HG02759 (cell line): Measurements from ENCODE around the gene TCF25.

Source experiments
- ATAC-seq: cut with Tn5 transposase; IDR thresholded peaks from one replicate; pipeline ENCODE4 v1.9.1; 2021; ENCODE audit warnings: mild to moderate bottlenecking, moderate library complexity; ENCODE audit not compliant: unreplicated experiment

The TCF25 gene

GRCh38 chr16:89843409-89844350 is 29.7 kb upstream of the TCF25 start:
- ATAC-seq: no peak

- no peak for ATAC-seq
These were observed 28.6 kb upstream of the TCF25 start for GRCh38 chr16:89844739-89845339.

- ATAC-seq: no peak
These were observed 28.0 kb upstream of the TCF25 start for GRCh38 chr16:89845417-89845816.

GRCh38 chr16:89847051-89847939 is 26.1 kb upstream of the TCF25 start:
- no peak for ATAC-seq

GRCh38 chr16:89847940-89848297 is 25.5 kb upstream of the TCF25 start:
- no peak for ATAC-seq

GRCh38 chr16:89848974-89849373 is 24.4 kb upstream of the TCF25 start:
- ATAC-seq: no peak

GRCh38 chr16:89853306-89853993 is 19.9 kb upstream of the TCF25 start:
- ATAC-seq: no peak

GRCh38 chr16:89855301-89855945 is 18.0 kb upstream of the TCF25 start:
- no peak for ATAC-seq

- no peak for ATAC-seq
These were observed 17.4 kb upstream of the TCF25 start for GRCh38 chr16:89855986-89856385.

GRCh38 chr16:89858973-89859614 is 14.3 kb upstream of the TCF25 start:
- no peak for ATAC-seq

- ATAC-seq: no peak
These were observed 13.8 kb upstream of the TCF25 start for GRCh38 chr16:89859615-89860007.

- peak; percentile 47 for ATAC-seq
These were observed 12.6 kb upstream of the TCF25 start for GRCh38 chr16:89860747-89861304.

GRCh38 chr16:89861648-89862047 is 11.7 kb upstream of the TCF25 start:
- no peak for ATAC-seq

- ATAC-seq: no peak
These were observed 10.7 kb upstream of the TCF25 start for GRCh38 chr16:89862732-89863131.

- peak; percentile 54 for ATAC-seq
These were observed 9.5 kb upstream of the TCF25 start for GRCh38 chr16:89863741-89864526.

GRCh38 chr16:89864527-89864820 is 8.9 kb upstream of the TCF25 start:
- peak; percentile 9 for ATAC-seq

GRCh38 chr16:89867918-89868317 is 5.5 kb upstream of the TCF25 start:
- no peak for ATAC-seq

- no peak for ATAC-seq
These were observed 3.5 kb upstream of the TCF25 start for GRCh38 chr16:89869911-89870310.

- no peak for ATAC-seq
These were observed 3.0 kb upstream of the TCF25 start for GRCh38 chr16:89870440-89870839.
